TTC549 (cell line): ENCODE data around the gene REPS2.

Experiments
- FAIRE-seq: peaks from 2 replicates; lab custom pipeline; 2012; peaks lifted over from hg19 to GRCh38; lab: Jason Lieb, UNC

The REPS2 gene

DNA sequence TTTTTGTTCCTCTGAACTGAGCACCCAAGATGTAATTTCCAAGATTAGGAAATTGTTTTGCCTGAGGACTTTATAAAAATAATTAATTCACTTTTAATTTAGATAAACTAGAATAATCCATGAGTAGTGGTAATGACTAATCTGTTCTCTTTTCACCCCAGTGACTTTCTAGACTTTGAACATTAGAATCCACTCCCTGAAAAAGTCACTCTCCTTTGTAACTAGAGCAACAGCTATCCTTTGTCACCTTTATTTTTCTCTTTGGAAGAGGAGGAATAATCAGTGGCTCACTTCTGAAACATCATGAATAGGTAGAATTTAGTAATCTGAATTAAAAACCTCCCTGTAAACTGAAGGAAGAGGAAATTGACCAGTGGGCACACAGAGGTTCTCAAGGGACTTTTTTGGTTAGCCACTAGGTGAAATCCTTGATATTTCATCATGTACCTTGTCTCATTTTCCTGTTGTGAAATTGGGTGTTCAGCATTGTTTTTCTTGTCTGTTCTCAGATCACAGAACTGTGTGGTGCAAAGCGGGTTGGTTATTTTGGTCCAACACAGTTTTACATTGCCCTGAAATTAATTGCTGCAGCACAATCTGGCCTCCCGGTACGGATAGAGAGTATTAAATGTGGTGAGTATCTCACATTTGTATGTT lies 59.4 kb downstream of the REPS2 start:
- no peak for FAIRE-seq

- no peak for FAIRE-seq
Measured at GRCh38 chrX:17007134-17007768, 60.8 kb downstream of the REPS2 start.

DNA sequence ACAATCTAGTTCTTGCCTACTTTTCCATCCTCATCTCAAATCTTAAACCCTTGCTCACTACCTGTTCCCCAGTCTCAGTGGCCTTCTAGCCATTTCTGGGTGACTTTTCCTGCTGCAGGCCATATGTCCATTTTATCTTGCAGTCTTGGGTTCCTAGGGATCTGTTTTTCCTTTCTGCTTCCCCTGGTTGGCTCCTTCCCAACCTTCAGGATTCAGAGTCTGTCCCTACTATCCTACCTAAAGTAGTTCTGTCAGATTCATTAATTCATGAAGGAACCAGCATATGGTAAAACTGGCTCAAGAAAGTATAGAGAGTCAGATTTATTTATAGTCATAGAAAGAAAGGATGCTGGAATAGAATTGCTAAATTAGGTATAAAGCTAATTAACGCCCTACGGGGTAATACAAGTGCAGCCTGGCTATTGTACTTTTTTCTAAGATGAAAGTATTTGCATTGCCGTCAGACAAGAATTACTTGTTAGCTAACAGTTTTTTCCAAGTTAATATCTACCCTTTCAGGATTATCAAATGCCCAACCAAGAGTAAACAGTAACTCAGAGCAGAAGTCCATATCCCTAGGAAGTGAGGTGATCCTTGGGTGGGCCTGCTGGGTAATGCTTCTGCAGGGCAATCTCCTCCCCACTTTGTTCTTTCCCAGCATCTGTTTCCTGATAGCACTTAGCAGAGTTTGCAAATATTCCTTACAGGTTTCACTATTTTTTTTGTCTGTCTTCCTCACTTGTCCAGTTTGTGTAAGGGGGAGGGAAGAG lies 63.6 kb downstream of the REPS2 start:
- no peak for FAIRE-seq

DNA sequence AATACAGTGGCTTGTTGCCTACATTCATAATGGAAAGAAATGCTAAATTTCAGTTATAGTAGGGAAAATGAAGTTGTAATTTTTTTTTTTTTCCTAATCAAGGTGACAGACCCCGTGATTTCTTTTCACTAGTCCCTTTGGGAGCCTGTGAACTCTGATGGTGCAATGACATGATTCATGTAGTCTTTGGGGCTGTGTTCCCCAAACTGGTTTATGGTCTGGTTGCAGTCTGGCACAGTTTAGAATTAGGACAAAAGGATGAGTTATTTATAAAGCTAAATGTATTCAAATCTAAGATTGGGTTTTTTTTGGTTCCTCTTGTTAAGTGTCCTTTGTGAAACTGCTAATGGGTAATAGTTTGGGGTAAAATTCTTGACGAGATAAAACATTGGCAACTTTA lies 66.0 kb downstream of the REPS2 start:
- no peak for FAIRE-seq

DNA sequence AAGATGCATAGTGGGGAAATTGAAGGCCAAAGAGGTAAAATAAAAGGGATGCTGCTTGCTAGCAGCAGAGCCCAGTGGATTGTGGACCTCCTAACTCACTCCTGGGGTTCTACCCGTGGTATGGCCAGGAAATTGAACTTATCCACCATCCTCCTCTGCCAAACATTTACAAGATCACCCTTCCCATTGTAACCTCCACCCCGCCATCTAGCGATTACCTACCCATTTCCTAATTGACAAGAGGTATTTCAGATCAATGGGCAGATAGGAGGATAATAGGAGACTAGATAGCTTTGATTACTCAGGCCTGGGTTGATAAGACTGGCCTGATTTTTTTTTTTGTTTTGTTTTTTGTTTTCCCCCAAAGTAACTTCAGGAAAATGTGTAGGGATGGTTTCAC lies 67.8 kb downstream of the REPS2 start:
- FAIRE-seq = no peak

GRCh38 chrX:17017134-17017533 lies 70.7 kb downstream of the REPS2 start:
- no peak for FAIRE-seq

GRCh38 chrX:17020356-17020755 lies 73.9 kb downstream of the REPS2 start:
- FAIRE-seq = no peak

DNA sequence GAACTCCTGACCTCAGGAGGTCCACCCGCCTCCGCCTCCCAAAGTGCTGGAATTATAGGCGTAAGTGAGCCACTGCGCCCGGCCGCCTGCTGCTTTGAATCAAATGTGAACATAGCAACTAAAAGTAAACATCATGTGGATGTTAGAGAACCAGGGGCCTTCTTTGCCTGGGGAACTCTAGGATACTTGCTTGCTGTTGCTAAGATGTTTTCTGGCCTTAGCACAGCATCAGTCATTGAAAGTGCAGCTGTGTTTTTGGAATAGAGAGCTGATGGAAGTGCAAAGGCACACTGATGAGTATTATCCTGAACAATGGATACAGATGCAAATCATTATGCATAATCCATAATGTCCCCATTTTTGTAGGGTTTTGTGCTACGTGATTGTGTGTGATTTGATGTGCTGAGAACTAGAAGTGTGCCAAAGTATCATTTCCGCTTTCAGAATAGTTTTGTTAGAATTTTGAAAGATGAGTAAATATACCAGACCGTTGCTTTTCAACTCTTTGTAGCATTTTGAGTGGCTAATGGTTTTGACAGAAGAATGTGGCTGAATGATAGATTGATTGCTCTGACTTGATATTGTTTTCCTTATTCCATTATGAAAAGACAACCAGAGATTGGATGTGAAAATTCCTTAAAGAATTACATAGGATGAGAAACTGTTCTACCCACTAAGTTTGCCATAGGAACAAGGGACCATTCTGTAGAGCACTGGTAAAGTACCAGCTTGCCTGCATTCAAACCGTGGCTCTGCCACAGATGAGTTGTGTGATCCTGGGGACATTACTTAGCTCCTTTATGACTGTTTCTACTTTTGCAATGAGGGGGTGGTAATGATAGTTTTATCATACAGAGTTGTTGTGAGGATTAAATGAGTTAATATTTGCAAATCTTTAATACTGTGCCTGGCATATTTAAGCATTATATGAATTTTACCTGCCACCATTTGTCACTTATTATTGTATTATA lies 74.7 kb downstream of the REPS2 start:
- no peak for FAIRE-seq

GRCh38 chrX:17021851-17022604 lies 75.6 kb downstream of the REPS2 start:
- no peak for FAIRE-seq

DNA sequence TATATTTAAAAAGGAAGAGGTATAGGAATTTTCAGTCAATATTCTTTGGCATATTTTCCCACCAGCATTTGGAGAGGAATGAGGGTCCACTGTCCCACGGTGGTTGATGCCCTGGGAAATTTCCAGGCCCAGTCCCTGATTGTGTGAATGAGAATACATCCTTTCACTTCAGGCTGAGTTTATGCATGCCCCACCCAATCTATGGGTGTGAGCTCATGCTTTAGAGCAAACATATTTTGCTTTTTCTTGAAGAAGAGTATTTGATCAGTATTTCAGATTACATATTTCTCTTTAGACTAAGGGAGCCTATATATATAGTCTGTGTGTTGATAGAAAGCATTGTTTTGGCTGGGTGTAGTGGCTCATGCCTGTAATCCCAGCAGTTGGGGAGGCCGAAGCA lies 77.2 kb downstream of the REPS2 start:
- FAIRE-seq = no peak

DNA sequence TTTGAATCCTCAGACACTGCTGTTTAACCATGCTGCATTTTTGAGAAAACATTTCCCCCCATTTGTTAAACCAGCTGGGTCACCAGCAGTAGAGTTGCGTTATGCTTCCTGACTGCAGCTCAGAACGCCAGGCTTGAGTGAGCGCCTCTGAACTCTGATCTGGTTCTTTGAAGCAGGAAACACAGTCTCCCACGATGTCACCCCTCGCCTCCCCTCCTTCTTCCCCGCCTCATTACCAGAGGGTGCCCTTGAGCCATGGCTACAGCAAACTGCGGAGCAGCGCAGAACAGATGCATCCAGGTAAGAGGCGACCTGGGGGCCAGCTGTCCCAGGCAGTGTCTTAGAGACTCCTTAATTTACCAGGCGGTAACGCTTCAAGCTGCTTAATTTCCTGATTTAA lies 78.4 kb downstream of the REPS2 start:
- FAIRE-seq = no peak

GRCh38 chrX:17025621-17026302 lies 79.3 kb downstream of the REPS2 start:
- no peak for FAIRE-seq

- FAIRE-seq = no peak
Measured at GRCh38 chrX:17027931-17028330, 81.5 kb downstream of the REPS2 start.

DNA sequence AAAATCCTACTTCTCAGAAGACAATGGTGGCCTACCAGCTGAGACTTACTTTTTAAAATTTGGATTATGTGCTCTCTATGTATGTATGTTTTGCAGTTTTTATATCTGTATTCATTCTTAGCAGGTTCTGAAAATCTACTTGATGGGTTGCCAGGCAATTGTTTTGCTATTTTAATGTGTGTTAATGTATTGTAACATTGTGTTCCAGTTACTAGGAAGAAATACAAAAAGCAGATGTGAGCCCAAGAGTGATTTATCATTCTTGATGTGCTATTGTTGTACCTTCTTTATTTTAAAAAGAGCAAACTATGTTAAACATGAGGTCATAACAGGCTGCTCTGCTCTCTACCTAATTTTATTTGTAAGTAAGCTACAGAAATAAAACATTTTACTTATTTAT lies 81.9 kb downstream of the REPS2 start:
- no peak for FAIRE-seq

DNA sequence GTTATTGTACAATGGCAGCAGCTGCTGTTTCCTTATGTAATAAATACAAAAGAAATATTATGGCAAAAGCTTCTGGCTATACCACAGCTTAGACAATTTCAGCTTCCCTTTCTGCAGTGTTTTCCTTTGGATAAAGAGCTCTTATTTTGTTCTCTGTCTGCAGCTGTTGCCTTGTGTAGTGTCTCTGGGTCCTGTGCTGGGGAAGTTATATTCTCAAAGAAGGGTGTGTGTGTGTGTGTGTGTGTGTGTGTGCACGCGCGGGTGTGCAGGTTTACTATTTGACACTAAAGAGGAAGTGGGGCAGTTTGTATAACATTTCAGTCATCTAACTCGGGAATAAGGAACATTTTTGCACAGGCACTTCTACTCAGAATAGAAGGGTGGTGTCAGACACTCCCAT lies 83.6 kb downstream of the REPS2 start:
- no peak for FAIRE-seq

DNA sequence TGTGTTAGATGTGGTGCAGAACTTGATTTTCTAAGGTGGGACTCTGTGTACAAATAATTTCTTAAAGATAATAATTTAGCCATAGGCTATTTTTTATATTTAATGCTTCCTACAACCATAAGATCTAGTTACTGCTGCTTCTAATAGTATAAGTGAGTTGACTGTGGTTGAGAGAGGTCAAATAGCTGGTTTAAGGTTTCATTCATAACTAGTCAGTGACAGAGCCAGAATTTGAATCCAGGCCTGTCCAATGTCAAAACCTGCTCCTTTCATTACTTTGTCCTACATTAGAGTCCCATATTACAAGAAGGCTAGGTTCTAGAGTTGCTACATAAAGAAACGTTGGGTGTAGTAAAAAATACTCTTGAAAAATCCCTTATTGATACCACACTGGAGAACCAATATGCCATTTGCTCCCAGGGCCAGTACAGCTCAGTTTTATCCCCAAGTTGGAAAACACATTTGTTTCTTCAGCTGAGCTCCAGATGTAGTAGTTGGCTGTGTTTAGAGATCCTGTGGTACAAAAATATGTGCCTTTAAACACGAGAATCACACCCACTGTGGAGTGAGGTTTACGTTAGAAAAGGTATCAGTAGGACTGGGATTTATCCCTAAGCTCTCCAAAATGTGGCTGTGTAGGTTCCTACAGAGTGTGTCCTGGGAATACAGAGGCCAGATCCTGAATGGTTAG lies 84.3 kb downstream of the REPS2 start:
- FAIRE-seq = no peak

DNA sequence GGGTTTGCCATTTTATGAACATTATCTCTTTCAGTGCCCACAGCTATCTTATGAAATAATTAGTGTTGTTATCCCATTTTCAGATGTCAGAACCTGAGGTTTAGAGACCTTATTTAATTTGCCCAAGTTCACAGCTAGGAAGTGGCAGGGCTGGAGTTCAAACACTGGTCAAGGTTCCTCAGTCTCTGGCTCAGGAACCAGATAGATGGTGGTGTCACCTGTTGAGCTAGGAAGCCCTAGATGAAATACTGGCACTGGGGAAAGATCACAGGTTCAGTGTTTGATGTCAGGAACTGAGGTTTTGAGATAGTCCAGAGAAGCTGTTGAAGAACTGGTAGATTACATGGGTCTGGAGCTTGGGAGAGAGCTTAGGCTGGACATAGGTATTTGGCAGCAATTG lies 85.4 kb downstream of the REPS2 start:
- FAIRE-seq = no peak

GRCh38 chrX:17032351-17032750 lies 85.9 kb downstream of the REPS2 start:
- no peak for FAIRE-seq

DNA sequence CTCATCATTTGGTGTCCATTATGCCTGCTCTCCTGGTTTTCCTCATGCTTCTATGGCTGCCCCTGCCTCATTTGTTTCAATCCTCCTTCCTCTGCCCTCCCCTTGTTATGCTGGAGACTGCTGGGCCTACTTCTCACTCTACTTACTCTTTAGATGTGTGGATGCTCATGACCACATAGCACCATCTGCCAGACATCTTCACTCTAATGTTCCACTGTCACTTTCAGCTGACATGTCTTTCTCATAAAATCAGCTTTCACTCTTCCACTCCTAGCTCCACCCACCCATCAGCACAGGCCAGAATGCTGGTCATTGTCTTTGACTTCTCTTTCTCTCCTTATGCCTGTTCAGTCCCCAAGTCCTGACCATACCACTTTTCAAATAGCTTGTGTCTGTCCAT lies 86.8 kb downstream of the REPS2 start:
- no peak for FAIRE-seq

- no peak for FAIRE-seq
Measured at GRCh38 chrX:17035111-17035510, 88.7 kb downstream of the REPS2 start.
